GM19324 (cell line): Measurements from ENCODE around the gene OLFM1.

ENCODE experiments used
- ATAC-seq: cut with Tn5 transposase; IDR thresholded peaks from one replicate; pipeline ENCODE4 v1.9.1; 2021; ENCODE audit warnings: mild to moderate bottlenecking, moderate library complexity; ENCODE audit not compliant: unreplicated experiment, low FRiP score

OLFM1 gene

GRCh38 chr9:135087899-135088347 is 455 bp downstream of the OLFM1 start:
- no peak for ATAC-seq

GRCh38 chr9:135088348-135088978 is 995 bp downstream of the OLFM1 start:
- ATAC-seq, result no peak

GRCh38 chr9:135088979-135089847 is 1.7 kb downstream of the OLFM1 start:
- ATAC-seq, result no peak

GRCh38 chr9:135090081-135090480 is 2.6 kb downstream of the OLFM1 start:
- no peak for ATAC-seq

GRCh38 chr9:135090547-135090946 is 3.1 kb downstream of the OLFM1 start:
- ATAC-seq, result no peak

GRCh38 chr9:135091545-135091944 is 4.1 kb downstream of the OLFM1 start:
- no peak for ATAC-seq

- ATAC-seq, result no peak
These were observed 5.6 kb downstream of the OLFM1 start for GRCh38 chr9:135093111-135093510.

- ATAC-seq, result no peak
These were observed 6.6 kb downstream of the OLFM1 start for GRCh38 chr9:135093911-135094584.

GRCh38 chr9:135095470-135096407 is 8.3 kb downstream of the OLFM1 start:
- ATAC-seq, result no peak

GRCh38 chr9:135096408-135096895 is 9.0 kb downstream of the OLFM1 start:
- ATAC-seq, result no peak

GRCh38 chr9:135098400-135099105 is 11.1 kb downstream of the OLFM1 start:
- ATAC-seq, result no peak

- ATAC-seq, result no peak
These were observed 12.1 kb downstream of the OLFM1 start for GRCh38 chr9:135099574-135099973.

GRCh38 chr9:135100241-135100681 is 12.8 kb downstream of the OLFM1 start:
- ATAC-seq, result no peak

- ATAC-seq, result no peak
These were observed 13.4 kb downstream of the OLFM1 start for GRCh38 chr9:135100725-135101410.

GRCh38 chr9:135101486-135101885 is 14.0 kb downstream of the OLFM1 start:
- no peak for ATAC-seq

GRCh38 chr9:135101926-135102325 is 14.5 kb downstream of the OLFM1 start:
- no peak for ATAC-seq

- ATAC-seq, result no peak
These were observed 14.9 kb downstream of the OLFM1 start for GRCh38 chr9:135102331-135102730.

GRCh38 chr9:135103001-135103446 is 15.6 kb downstream of the OLFM1 start:
- ATAC-seq, result no peak
